Fibroblast of lung (primary cell): Measurements from ENCODE around the gene ARMH1. TPM values are rescaled to one million over a fixed set of nuclear protein-coding genes. Genes with fewer than 3 reads are reported as not detected.

Source experiments
- DNase-seq, 2 donors: peaks; one replicate each; pipeline versions ENCODE4 v3.0.0 to v3.0.0-alpha.2; 2010; ENCODE audit warnings: low read depth in 2 of 2
- H2AFZ ChIP-seq: 2 replicates; pipeline ENCODE4 v1.5.1; 2012; ENCODE audit warnings: low read length, control low read depth, inconsistent platforms
- H3K27ac ChIP-seq: 2 replicates; pipeline ENCODE4 v1.5.1; 2011; ENCODE audit warnings: low read length, control low read depth; ENCODE audit not compliant: insufficient read depth
- H3K27me3 ChIP-seq: 2 replicates; pipeline ENCODE4 v1.5.1; 2011; ENCODE audit warnings: mild to moderate bottlenecking, low read length; ENCODE audit not compliant: control insufficient read depth, insufficient read depth
- H3K36me3 ChIP-seq: 2 replicates; pipeline ENCODE4 v1.5.1; 2011; ENCODE audit warnings: low read length; ENCODE audit not compliant: control insufficient read depth, insufficient read depth
- H3K4me1 ChIP-seq: 2 replicates; pipeline ENCODE4 v1.5.1; 2011; ENCODE audit warnings: low read length; ENCODE audit not compliant: control insufficient read depth, insufficient read depth; ENCODE audit errors: extremely low read depth
- H3K4me2 ChIP-seq: 2 replicates; pipeline ENCODE4 v1.5.1; 2011; ENCODE audit warnings: low read length, control low read depth; ENCODE audit not compliant: insufficient read depth; ENCODE audit errors: extremely low read depth
- H3K4me3 ChIP-seq, 4 experiments: fragments of 200-600 bp in 1 of 4; sonication (generic) in 1 of 4; replicated peaks in 1 of 4; 2 replicates each; pipeline ENCODE4 v1.5.1; 2011 to 2016; ENCODE audit warnings: low read length in 4 of 4, low read depth in 3 of 4, mild to moderate bottlenecking in 3 of 4, control low read depth in 2 of 4, inconsistent platforms in 1 of 4, mixed read lengths in 1 of 4; ENCODE audit not compliant: insufficient read depth in 1 of 4; ENCODE audit errors: control extremely low read depth in 1 of 4
- H3K79me2 ChIP-seq: 2 replicates; pipeline ENCODE4 v1.5.1; 2012; ENCODE audit warnings: mild to moderate bottlenecking, low read length, inconsistent platforms; ENCODE audit not compliant: control insufficient read depth, insufficient read depth
- H3K9ac ChIP-seq: 2 replicates; pipeline ENCODE4 v1.5.1; 2011; ENCODE audit warnings: mild to moderate bottlenecking, low read length, control low read depth; ENCODE audit not compliant: insufficient read depth
- H3K9me3 ChIP-seq: 2 replicates; pipeline ENCODE4 v1.5.1; 2012; ENCODE audit warnings: low read depth, low read length; ENCODE audit not compliant: control insufficient read depth, insufficient read depth
- H4K20me1 ChIP-seq: 2 replicates; pipeline ENCODE4 v1.5.1; 2011; ENCODE audit warnings: low read length; ENCODE audit not compliant: control insufficient read depth, insufficient read depth; ENCODE audit errors: extremely low read depth
- EZH2 ChIP-seq: IDR thresholded peaks from 2 replicates; pipeline ENCODE4 v1.5.1; 2012; ENCODE audit warnings: low read length, control low read depth, mild to moderate bottlenecking; ENCODE audit errors: missing control alignments
- polyA plus RNA-seq, 2 donors: library from polyadenylated mRNA; depleted of rRNA in 1 of 2; stranded (reverse) in 1 of 2; unstranded in 1 of 2; fragments of >200 nt; gene quantifications; 2 replicates each; pipeline ENCODE4 v1.2.1, GENCODE V29; 2011 to 2012; ENCODE audit warnings: missing spikeins in 1 of 2
- total RNA-seq: library from RNA; depleted of rRNA; stranded (reverse); fragments of >200 nt; gene quantifications from 2 replicates; pipeline ENCODE4 v1.2.1, GENCODE V29; 2014
- TF ChIP-seq, protein P1 (sequence below), 2 donors: IDR thresholded peaks in 1 of 2; conservative IDR thresholded peaks in 1 of 2; 1 replicate in 1 of 2; 2 replicates in 1 of 2; pipeline ENCODE4 v1.5.1; 2011 to 2012; ENCODE audit warnings: low read length in 2 of 2, control low read depth in 1 of 2, inconsistent platforms in 1 of 2, low read depth in 1 of 2, mild to moderate bottlenecking in 1 of 2

ARMH1 gene
- total and polyA plus RNA-seq, 2 donors (not counting 1 experiment from before 2014, with no cell fraction given): 2.4 to 6.4 TPM

DNA sequence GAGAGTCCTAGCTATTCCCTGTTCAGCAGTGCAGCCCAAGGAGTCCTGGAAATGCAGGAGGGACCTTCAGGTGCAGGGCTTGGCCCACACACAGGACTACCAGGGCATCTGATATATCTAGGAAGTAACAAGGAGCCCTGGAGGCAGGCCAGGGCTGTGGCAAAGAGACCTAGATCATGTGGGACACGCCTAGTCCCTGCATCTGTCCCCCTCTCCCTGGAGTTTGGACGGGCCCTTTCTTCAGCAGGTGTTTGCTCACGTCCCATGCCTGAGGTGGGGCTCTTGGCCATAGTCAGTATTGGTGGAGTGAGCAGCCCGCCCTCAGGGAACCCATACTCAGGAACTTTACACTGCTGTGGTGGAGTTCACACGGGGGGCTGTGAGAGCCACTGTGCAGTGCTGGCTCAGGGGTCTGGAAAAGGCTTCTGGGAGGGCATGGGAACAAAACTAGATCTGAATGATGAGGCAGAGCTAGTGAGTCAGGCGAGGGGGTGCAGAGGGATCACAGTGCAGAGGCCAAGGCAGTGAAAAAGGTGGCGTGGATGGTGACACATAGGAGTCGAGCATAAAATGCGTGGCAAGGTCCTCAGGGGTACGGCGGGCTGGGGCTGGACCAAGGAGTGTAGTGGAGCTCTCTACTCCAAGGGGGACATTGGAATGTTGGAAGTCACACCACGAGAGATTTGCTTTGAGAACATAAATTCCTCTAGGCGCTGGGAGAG, 25.8 kb upstream of the ARMH1 start:
- H2AFZ ChIP-seq: no peak overlapping the region
- no peak for DNase-seq
- H3K4me3 ChIP-seq: no peak overlapping the region
- H3K9ac ChIP-seq: no peak overlapping the region
- H3K27ac ChIP-seq: no peak overlapping the region
- H3K4me1 ChIP-seq: peaks cover 8% of the 10 kb centered on the region
- no peak overlapping the region for H3K4me2 ChIP-seq
- H3K9me3 ChIP-seq: no peaks in the 10 kb centered on the region
- H3K36me3 ChIP-seq: peaks cover 27% of the 10 kb centered on the region
- H3K27me3 ChIP-seq: no peaks in the 10 kb centered on the region
- no peak for TF ChIP-seq EZH2
- TF ChIP-seq, protein P1, sequence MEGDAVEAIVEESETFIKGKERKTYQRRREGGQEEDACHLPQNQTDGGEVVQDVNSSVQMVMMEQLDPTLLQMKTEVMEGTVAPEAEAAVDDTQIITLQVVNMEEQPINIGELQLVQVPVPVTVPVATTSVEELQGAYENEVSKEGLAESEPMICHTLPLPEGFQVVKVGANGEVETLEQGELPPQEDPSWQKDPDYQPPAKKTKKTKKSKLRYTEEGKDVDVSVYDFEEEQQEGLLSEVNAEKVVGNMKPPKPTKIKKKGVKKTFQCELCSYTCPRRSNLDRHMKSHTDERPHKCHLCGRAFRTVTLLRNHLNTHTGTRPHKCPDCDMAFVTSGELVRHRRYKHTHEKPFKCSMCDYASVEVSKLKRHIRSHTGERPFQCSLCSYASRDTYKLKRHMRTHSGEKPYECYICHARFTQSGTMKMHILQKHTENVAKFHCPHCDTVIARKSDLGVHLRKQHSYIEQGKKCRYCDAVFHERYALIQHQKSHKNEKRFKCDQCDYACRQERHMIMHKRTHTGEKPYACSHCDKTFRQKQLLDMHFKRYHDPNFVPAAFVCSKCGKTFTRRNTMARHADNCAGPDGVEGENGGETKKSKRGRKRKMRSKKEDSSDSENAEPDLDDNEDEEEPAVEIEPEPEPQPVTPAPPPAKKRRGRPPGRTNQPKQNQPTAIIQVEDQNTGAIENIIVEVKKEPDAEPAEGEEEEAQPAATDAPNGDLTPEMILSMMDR (conservative IDR thresholded peaks at IDR 0.05 in 1 of 2, IDR thresholded peaks at IDR 0.05 in 1 of 2; ENCODE audit: low read depth in 1 of 2, low read length in 2 of 2): no peak
- H3K79me2 ChIP-seq: no peaks in the 10 kb centered on the region
- no peaks in the 10 kb centered on the region for H4K20me1 ChIP-seq

DNA sequence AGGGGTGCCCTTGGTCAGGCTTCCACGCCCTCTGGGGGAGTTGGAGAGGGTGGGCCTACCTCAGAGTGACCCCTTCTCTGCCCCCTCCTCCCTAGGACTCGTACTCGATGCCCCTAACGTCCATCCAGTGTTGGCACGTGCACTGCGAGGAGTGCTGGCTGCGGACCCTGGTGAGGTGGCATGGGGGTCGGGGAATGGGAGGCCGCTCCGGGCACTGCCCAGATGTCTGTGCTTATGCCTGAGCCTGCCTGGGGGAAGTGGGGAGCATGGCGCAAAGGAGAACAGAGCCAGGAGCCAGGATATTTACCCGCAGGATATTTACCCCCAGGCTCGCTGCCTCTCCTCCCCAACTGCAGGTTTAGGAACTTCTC, 24.7 kb upstream of the ARMH1 start:
- Histone ChIP-seq H4K20me1 (no peaks in the 10 kb centered on the region), H3K27me3 (no peaks in the 10 kb centered on the region), H3K4me2 (no peak overlapping the region), H3K27ac (no peak overlapping the region), H3K9ac (no peak overlapping the region), H3K36me3 (peaks cover 22% of the 10 kb centered on the region), H3K4me3 (no peak overlapping the region), H3K4me1 (peaks cover 6% of the 10 kb centered on the region), H3K9me3 (no peaks in the 10 kb centered on the region), H2AFZ (no peak overlapping the region), H3K79me2 (no peaks in the 10 kb centered on the region)
- DNase-seq: no peak
- TF ChIP-seq, protein P1 (conservative IDR thresholded peaks at IDR 0.05 in 1 of 2, IDR thresholded peaks at IDR 0.05 in 1 of 2; ENCODE audit: low read depth in 1 of 2, low read length in 2 of 2): no peak
- no peak for TF ChIP-seq EZH2

DNA sequence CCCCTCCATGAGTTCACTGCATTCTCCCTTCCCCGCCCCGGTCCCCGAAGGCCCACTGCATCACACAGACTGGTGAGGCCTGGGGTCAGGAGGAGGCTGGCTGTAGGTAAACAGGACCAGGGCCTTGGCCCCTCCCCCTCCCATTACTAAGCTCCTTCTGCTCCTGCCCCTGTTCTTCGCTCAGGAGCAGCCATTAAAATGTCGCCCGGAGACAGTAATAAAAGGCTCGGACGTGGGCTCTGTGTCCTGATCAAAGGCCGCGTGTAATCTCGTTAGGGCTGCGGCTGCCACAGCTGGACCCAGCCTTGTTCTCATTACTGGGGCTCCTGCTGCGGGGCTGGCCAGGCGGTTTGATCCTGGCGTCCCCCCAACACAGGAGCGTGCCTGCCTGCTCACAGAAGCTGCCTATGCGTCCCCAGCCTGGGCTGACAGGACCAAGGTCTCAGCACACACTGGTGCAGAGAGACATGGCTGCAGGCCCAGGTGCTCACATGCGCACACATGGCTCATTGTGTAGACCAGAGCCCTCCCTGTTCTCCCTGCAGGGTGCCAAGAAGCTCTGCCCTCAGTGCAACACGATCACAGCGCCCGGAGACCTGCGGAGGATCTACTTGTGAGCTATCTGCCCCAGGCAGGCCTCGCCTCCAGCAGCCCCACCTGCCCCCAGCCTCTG, 24.2 kb upstream of the ARMH1 start:
- no peak overlapping the region for H3K4me3 ChIP-seq
- H3K9ac ChIP-seq: no peak overlapping the region
- no peaks in the 10 kb centered on the region for H3K9me3 ChIP-seq
- peaks cover 20% of the 10 kb centered on the region for H3K36me3 ChIP-seq
- no peaks in the 10 kb centered on the region for H3K27me3 ChIP-seq
- H3K79me2 ChIP-seq: no peaks in the 10 kb centered on the region
- no peak overlapping the region for H3K27ac ChIP-seq
- peaks cover 4% of the 10 kb centered on the region for H3K4me1 ChIP-seq
- DNase-seq: no peak
- no peak overlapping the region for H2AFZ ChIP-seq
- no peak for TF ChIP-seq EZH2
- TF ChIP-seq, protein P1 (conservative IDR thresholded peaks at IDR 0.05 in 1 of 2, IDR thresholded peaks at IDR 0.05 in 1 of 2; ENCODE audit: low read depth in 1 of 2, low read length in 2 of 2): no peak
- H4K20me1 ChIP-seq: no peaks in the 10 kb centered on the region
- H3K4me2 ChIP-seq: no peak overlapping the region
